HG02623 (cell line): Measurements from ENCODE around the gene TTC16.

Source experiments
- ATAC-seq: cut with Tn5 transposase; IDR thresholded peaks from one replicate; pipeline ENCODE4 v1.9.1; 2021; ENCODE audit warnings: moderate library complexity; ENCODE audit not compliant: unreplicated experiment

Gene TTC16

GRCh38 chr9:127715470-127716337 lies at the start of gene TTC16, which contains the start of gene PTRH1:
Gene TTC16, plus strand, starts transcription at chr9:127716079. Its CDS starts 67 bp downstream, at chr9:127716146.
Gene PTRH1, minus strand, starts transcription at chr9:127715663. Its CDS starts 24 bp downstream, at chr9:127715639.
- peak; percentile 93 for ATAC-seq

DNA sequence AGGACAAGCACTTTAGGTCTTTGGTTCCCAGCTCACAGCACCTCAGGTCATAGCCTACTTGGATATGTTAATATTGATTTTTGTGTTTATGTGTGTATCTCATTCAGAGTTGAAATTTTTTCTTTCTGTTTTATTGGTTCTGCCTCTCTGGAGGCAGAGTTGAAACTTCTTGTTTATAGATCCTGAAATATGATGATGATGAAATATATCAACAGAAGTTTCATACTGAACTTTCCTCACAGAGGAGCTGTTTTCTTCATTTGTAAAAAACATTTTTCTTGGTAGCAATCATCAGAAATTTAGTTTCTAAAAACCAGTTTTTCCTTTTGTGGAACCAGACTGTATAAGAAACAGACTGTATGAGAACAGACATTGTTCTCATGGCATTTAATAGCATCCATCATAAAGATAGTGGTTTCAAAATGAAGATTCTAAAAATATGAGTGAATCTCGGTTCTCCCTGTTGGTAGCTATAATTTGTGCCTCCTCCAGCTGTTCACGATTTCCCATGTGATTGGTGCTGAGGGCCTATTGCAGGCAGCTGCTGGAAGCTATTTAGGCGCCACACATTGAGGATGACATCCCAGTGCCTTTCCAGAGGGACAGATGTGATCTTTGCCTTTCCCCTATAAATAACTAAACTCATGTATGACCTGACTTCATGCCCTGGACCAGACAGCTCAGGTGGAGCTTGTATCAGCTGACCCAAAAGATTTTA lies 48.6 kb upstream of the TTC16 start:
- no peak for ATAC-seq

DNA sequence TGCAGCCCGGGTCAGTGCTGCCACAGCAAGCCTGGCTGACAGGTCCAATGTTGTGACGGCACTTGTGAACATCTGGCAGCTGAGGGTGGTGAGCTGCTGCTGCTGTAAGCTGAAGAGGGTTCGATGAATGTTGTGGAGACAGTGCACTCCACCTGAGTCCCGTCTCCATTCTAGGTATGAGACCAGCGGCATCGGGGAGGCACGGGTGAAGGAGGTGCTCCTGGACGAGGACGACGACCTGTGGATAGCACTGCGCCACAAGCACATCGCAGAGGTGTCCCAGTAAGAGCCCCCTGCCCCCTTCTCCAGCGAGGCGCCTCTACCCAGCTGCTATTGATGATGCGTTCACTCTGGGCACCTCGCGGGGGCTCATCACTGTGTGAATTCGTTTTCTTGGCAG lies 48.0 kb upstream of the TTC16 start:
- ATAC-seq = no peak

DNA sequence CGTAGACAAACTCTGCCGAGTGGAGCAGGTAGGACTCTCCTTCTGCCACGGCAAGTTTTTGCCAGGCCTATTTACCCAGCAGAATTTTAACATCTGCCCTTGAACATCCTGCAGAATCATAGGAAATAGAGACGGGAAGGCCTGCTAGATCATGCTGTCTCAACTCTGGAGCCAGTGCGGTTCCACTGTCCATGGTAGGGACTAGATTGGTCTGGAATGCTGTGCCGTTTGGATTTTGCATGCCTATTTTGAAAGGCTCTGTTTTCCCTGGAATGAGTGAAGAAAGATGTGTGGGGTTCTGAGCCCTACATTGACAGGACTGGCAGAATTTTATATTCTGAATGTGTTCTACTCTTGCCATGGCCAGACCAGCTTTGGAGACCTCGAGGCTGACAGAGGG lies 42.6 kb upstream of the TTC16 start:
- ATAC-seq = no peak

GRCh38 chr9:127676638-127677037 lies 39.2 kb upstream of the TTC16 start:
- no peak for ATAC-seq

DNA sequence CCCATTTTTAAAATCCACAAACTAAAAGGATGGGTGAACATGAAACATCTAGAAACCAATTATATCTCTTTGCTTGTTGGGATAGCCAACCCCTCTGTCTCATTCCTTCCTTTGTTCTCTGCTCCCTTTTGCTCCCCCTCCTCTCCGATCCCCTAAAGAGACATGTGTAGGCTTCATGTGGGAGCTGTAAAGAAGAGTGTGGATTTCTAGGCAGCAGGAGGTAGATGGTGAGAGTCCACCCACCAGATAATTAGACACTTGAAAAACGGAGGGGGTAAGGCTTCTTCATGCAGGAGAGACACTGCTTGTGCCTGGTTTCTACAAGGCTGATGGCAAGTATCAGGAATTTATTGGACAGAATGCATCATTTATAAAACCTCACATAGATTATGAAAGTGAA lies 36.4 kb upstream of the TTC16 start:
- no peak for ATAC-seq

GRCh38 chr9:127680226-127680625 lies 35.7 kb upstream of the TTC16 start:
- ATAC-seq = no peak

DNA sequence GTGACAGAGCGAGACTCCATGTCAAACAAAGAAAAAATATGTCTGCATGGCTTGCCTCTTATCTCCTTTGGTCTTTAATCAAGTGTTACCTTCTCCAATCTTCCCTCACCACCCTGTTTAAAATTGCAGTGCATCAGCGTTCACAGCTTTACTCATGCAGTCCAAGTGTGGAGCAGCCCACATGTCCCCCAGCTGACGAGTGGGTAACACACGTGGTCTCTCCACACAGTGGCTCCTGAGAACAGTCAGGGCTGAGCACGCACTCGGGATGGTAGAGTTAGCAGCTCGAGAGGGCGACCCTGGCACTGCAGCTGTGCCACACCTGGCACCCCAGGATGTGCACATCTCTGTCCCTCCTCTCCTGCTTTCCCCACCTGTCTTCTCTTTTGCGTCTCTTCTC lies 35.0 kb upstream of the TTC16 start:
- ATAC-seq = no peak

DNA sequence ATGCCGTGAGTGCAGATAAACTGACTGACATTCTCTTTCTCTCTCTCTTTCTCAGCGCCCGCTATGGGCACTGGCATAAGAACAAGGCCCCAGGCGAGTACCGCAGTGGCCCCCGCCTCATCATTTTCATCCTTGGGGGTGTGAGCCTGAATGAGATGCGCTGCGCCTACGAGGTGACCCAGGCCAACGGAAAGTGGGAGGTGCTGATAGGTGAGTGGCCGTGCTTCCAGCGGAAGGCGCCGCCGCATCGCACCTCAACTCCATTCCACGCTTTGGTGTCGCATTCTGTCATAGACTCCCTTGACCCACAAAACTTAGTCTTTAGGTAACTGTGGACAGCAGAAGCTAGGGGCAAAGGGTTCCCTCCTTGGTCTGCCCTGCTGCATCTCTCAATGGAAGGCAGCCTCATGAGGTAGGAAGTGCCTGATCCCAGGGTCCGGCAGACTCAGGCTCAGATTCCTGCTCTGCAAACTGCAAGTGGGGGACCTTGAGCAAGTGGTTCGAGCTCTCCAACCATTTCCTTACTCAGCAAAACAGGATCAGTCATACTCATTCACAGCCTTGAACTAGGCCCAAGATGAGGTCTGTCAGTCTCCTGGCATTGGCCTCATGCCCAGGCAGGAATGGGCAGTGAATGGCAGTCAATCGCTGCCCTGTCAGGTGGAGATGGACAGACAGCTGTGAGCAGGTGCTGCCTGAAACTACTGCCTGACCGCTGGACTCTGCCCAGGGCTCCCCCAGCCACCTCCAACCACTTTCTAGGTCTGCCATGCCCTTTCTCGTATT lies 33.3 kb upstream of the TTC16 start:
- ATAC-seq = no peak

DNA sequence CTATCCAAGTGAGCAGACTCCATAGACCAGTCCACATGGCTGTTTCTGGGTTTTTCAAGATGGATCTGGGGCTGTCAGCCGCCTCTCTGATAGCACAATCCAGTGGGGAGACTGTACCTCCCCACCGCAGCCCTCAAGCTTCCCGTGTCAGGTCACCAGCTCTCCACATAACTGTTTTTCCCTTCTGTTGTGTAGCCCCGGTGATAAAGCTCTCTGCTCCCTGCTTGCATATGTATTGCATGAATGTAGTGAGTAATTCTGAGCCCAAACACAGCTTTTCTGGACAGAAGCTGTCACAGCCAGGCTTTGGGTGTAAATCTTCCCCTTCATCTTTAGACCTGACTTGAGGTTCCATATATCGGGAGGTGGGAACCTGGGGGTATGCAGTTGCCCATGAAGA lies 32.2 kb upstream of the TTC16 start:
- ATAC-seq = no peak

GRCh38 chr9:127684576-127684975 lies 31.3 kb upstream of the TTC16 start:
- ATAC-seq = no peak

DNA sequence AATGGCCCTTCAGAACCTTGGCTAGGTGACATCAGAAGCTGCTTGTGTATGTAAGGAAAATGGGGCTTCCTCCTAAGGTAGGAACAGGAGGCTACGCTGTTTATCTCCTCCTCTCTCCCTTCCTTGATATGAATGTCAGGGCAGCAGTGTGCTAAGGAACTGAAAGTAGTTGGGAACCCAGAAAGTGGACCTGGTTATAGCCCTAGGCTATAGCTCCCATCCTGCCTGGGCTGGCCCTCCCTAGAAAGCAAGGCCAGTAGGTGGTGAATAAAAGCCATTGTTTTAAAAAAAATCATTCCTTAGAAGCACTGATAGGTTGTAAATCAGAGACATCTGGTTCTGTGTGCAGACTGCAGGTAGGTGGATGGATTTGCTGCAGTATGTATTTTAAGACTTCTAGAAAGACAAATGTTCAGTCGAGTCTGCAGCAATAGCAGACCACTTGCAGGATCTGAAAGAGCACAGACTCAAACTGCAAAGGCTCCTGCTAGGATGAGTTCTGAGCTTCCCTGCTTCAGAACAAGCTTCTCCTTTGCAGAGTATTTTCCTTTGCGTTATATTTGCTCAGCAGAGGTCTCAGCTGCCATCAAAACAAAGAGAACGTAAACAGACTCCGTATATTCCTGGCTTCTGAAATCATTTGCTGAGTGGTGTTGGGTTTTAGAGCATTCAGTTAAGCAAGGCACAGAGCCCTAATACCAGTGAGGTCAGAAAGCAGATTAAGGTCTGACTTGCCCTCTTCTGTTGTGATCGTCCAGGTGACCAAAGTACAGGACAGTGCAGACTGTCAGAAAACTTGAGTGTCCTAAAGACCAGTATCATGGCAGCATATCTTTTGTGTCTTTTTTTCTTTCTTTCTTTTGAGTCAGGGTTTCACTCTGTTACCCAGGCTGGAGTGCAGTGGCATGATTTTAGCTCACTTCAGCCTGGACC lies 29.2 kb upstream of the TTC16 start:
- ATAC-seq = no peak

GRCh38 chr9:127689329-127690000 lies 26.4 kb upstream of the TTC16 start:
- no peak for ATAC-seq

DNA sequence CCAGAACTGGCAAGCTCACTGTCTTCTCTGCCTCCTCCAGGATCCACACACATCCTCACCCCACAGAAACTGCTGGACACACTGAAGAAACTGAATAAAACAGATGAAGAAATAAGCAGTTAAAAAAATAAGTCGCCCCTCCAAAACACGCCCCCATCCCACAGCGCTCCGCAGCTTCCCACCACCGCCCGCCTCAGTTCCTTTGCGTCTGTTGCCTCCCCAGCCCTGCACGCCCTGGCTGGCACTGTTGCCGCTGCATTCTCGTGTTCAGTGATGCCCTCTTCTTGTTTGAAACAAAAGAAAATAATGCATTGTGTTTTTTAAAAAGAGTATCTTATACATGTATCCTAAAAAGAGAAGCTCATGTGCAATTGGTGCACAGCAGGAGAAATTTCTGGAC lies 25.1 kb upstream of the TTC16 start:
- ATAC-seq = no peak

DNA sequence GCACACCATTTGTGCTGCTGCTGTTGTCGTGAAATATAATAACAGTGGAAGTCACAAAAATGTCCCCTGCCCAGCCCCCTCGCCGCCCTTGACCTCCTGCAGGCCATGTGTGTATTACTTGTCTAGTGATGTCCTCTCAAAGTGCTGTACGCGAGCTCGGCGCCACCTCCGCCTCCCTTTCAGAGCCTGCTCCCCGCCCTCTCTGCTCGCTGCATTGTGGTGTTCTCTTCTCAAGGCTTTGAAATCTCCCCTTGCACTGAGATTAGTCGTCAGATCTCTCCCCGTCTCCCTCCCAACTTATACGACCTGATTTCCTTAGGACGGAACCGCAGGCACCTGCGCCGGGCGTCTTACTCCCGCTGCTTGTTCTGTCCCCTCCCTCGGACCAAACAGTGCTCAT lies 23.8 kb upstream of the TTC16 start:
- no peak for ATAC-seq

- no peak for ATAC-seq
These were observed 22.7 kb upstream of the TTC16 start for GRCh38 chr9:127693143-127693542.

DNA sequence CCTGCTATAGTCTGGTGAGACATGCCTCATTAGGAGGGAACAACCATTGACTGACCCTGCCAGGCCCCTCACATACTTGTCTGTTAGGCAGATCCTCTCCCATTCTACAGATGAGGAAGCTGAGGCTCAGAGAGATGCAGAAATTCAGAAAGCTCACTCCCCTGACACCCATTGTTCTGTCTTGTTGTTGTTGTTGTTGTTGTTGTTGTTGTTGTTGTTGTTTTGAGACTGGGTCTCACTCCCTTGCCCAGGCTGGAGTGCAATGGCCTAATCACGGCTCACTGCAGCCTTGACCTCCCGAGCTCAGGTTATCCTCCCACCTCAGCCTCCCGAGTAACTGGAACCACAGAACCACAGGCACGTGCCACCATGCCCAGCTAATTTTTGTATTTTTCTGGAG lies 22.2 kb upstream of the TTC16 start:
- ATAC-seq = no peak

DNA sequence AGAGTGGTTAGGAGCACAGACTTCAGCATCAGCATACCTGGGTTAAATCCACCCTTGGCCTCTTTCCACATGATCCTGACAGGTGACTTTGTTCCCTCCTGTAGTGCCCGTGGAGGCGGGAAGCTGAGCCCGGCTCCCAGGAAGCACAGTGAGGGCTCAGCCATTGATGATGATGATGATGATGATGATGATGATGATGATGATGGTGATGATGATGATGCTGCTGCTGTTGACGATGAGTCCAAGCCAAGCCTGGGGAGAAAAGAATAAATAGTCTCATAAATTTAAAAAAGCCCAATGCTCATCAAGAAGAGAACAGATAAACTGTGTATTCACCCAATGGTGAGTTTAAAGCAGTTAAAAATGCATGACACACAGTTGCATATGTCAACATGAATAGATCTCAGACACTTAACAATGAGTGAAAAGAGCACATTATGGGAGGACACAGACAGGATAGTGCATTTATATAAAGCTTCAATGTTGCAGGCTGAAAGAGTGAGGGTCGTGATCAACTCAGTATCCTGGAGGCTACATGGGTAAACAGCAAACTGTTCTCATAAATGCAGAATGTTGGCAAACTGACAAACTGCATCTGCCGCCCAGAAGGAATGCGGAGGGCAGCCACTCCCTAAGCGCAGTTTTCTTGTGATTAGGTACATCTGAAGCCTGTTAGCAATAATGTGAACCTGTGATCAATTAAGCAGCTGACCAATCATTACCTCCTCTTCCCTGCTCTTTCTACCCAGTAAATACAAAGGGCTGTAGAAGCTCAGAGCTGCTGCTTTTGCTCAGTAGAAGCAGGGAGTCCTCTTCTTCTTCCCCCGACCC lies 20.8 kb upstream of the TTC16 start:
- no peak for ATAC-seq

DNA sequence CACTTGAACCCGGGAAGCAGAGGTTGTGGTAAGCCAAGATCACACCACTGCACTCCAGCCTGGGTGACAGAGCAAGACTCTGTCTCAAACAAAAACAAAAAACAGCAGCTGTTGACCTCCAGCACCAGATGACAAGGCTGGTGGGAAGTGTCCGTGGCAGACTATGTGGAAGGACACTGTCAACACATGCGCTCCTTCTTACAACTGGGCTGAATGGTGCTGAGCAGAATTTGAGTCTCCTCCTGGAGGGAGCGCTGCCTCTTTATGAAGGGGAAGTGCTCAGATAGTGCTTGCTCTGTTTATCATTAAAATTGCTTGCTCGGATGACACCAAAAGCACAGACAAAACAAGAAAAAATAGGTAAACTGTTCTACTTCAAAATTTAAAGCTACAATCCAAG lies 18.3 kb upstream of the TTC16 start:
- no peak for ATAC-seq
